Spleen (tissue), 11 donors: ENCODE measurements around the gene ZNF181. TPM values are rescaled to one million over a fixed set of nuclear protein-coding genes. Genes with fewer than 3 reads are reported as not detected.

Experiments used
- DNase-seq: peaks from one replicate; pipeline ENCODE4 v3.0.0-alpha.2; 2020
- H3K27ac ChIP-seq, 8 donors: fragments of 200-600 bp; sonication (generic) in 7 of 8; 1 replicate in 4 of 8; 2 replicates in 4 of 8; pipeline versions ENCODE4 v1.5.0 to v1.8.0; 2016 to 2021; ENCODE audit warnings: inconsistent platforms in 4 of 8, mild to moderate bottlenecking in 4 of 8, moderate library complexity in 1 of 8
- H3K27me3 ChIP-seq, 7 donors: fragments of 200-600 bp; sonication (generic) in 6 of 7; replicated peaks in 1 of 7; 1 replicate in 4 of 7; 2 replicates in 3 of 7; pipeline versions ENCODE4 v1.5.0 to v1.8.0; 2016 to 2021; ENCODE audit warnings: inconsistent platforms in 3 of 7, mild to moderate bottlenecking in 1 of 7
- H3K36me3 ChIP-seq, 6 donors: fragments of 200-600 bp; sonication (generic) in 5 of 6; 1 replicate in 4 of 6; 2 replicates in 2 of 6; pipeline versions ENCODE4 v1.5.0 to v1.8.0; 2016 to 2021; ENCODE audit warnings: inconsistent platforms in 2 of 6
- H3K4me1 ChIP-seq, 6 donors: fragments of 200-600 bp; sonication (generic) in 5 of 6; 1 replicate in 3 of 6; 2 replicates in 3 of 6; pipeline versions ENCODE4 v1.5.0 to v1.8.0; 2016 to 2021; ENCODE audit warnings: inconsistent platforms in 3 of 6
- H3K4me3 ChIP-seq, 8 donors: fragments of 200-600 bp; sonication (generic) in 7 of 8; 1 replicate in 4 of 8; 2 replicates in 4 of 8; pipeline versions ENCODE4 v1.5.0 to v1.8.0; 2016 to 2021; ENCODE audit warnings: inconsistent platforms in 4 of 8, mild to moderate bottlenecking in 4 of 8, moderate library complexity in 2 of 8
- H3K9me3 ChIP-seq, 8 donors: fragments of 200-600 bp; sonication (generic) in 7 of 8; 1 replicate in 4 of 8; 2 replicates in 4 of 8; pipeline versions ENCODE4 v1.5.0 to v1.8.0; 2016 to 2021; ENCODE audit warnings: inconsistent platforms in 4 of 8
- CTCF ChIP-seq, 11 experiments: fragments of 200-600 bp in 7 of 11; fragments of 450-650 bp in 4 of 11; sonication (generic) in 4 of 11; IDR thresholded peaks in 8 of 11; conservative IDR thresholded peaks in 3 of 11; 1 replicate in 7 of 11; 2 replicates in 4 of 11; pipeline versions ENCODE4 v1.4.0 to v1.8.0; 2016 to 2021; ENCODE audit warnings: antibody characterized with exemption in 11 of 11, inconsistent platforms in 4 of 11, mild to moderate bottlenecking in 1 of 11
- POLR2A ChIP-seq, 3 donors: fragments of 450-650 bp; IDR thresholded peaks; one replicate each; pipeline ENCODE4 v1.5.1; 2017; ENCODE audit warnings: antibody characterized with exemption in 3 of 3, mild to moderate bottlenecking in 1 of 3
- POLR2AphosphoS5 ChIP-seq, 3 donors: sonication (generic); formaldehyde crosslinking; IDR thresholded peaks; one replicate each; pipeline ENCODE4 v1.5.1; 2017; ENCODE audit warnings: antibody characterized with exemption in 3 of 3
- WGBS, 5 donors: extraction: QIAGEN DNeasy Blood & Tissue Kit in 3 of 5; methylation state at CpG; one replicate each; pipeline versions ENCODE4 v1.1.5 to v1.1.7; 2013 to 2018; 5-methylcytosine and 5-hydroxymethylcytosine counted together
- intact Hi-C: fragments of 100-400 bp; cut with DNase I; formaldehyde crosslinking; loops from one replicate; pipeline ENCODE4 v1.15.0; 2023; ENCODE audit warnings: low total_unique reads
- polyA plus RNA-seq, 3 donors: library from polyadenylated mRNA; stranded (reverse); fragments of 200-250 nt; gene quantifications; one replicate each; pipeline ENCODE4 v1.2.1, GENCODE V29; 2013
- total RNA-seq, 7 donors: library from RNA; depleted of rRNA in 3 of 7; stranded (reverse); fragments of >200 nt in 3 of 7; fragmentation: NEBNext Ultra II Directional in 4 of 7; extraction: Animal tissue kit (Norgen Biotek cat#: 25700) in 4 of 7; gene quantifications; one replicate each; pipeline versions ENCODE4 v1.1.0 to v1.2.1, GENCODE V29; 2016 to 2021
- donor health status: healthy with polysubstance abuse.
- donor health status: DM: no; HTN: no; CAD: no; lungs with moderate emphysema.
- donor health status: DM: no; HTN: no; CAD: no.
- donor health status: Bipolar disorder and iron deficiency.
- donor health status: healthy.
- donor health status: DM: no; HTN: no; CAD: no.
- donor health status: DM: yes; HTN: yes; CAD: no.

The ZNF181 gene
- total and polyA plus RNA-seq, 10 donors: 6.8 to 36.5 (median 12.7) TPM

GRCh38 chr19:34767951-34768350 is 33.9 kb downstream of the ZNF181 start:
- Histone ChIP-seq H3K9me3 (peaks cover 0 to 62% (median 30%) of the 10 kb centered on the region in 8 donors), H3K27ac (no peak overlapping the region), H3K27me3 (no peaks in the 10 kb centered on the region), H3K36me3 (peaks cover 0 to 79% (median 52%) of the 10 kb centered on the region in 6 donors), H3K4me3 (no peak overlapping the region), H3K4me1 (peaks cover 0 to 16% (median 13%) of the 10 kb centered on the region in 6 donors)
- no peak for DNase-seq
- 84 to 100% (median 97%) methylated on average over 3 of the region's 3 CpGs for WGBS, 5 donors
- TF ChIP-seq POLR2AphosphoS5 (IDR thresholded peaks at IDR 0.05) (no peak), CTCF (IDR thresholded peaks at IDR 0.05 in 8 of 11, conservative IDR thresholded peaks at IDR 0.05 in 3 of 11) (no peak), POLR2A (IDR thresholded peaks at IDR 0.05) (no peak)
- intact Hi-C loops: no loop called here

- intact Hi-C loops: no loop called here
- Histone ChIP-seq H3K4me1 (peaks cover 0 to 21% (median 14%) of the 10 kb centered on the region in 6 donors), H3K4me3 (peak within 1 kb of the TSS; percentile 76 to 89 (median 85)), H3K27me3 (peaks cover 0 to 6% (median 0%) of the 10 kb centered on the region in 7 donors), H3K9me3 (peaks cover 0 to 35% (median 0%) of the 10 kb centered on the region in 8 donors), H3K36me3 (peaks cover 0 to 30% (median 8%) of the 10 kb centered on the region in 6 donors), H3K27ac (peak within 1 kb of the TSS; percentile 69 to 88 (median 86))
- DNase-seq: peak; percentile 96
- peak in 1 of 3 donors; percentile 51 for TF ChIP-seq POLR2A (IDR thresholded peaks at IDR 0.05)
- TF ChIP-seq CTCF (IDR thresholded peaks at IDR 0.05 in 8 of 11, conservative IDR thresholded peaks at IDR 0.05 in 3 of 11): no peak
- TF ChIP-seq POLR2AphosphoS5 (IDR thresholded peaks at IDR 0.05): peak; percentile 94 to 95 (median 95)
- WGBS, 5 donors: 3 to 5% (median 3%) methylated on average over 51 to 69 of the region's 69 CpGs
These were observed 38.9 kb downstream of the ZNF181 start, which contains the start of gene ZNF599 for GRCh38 chr19:34772697-34773554. Gene ZNF599, minus strand, starts transcription at chr19:34773215. Its CDS starts 374 bp downstream, at chr19:34772841.

GRCh38 chr19:34773555-34773864 is 39.5 kb downstream of the ZNF181 start:
- peaks cover 0 to 6% (median 0%) of the 10 kb centered on the region in 7 donors for H3K27me3 ChIP-seq
- WGBS, 5 donors: 79 to 84% (median 82%) methylated on average over 2 of the region's 2 CpGs
- DNase-seq: no peak
- H3K27ac ChIP-seq: peak overlapping the region in 4 of 8 donors; percentile 69 to 88 (median 86)
- peaks cover 0 to 21% (median 14%) of the 10 kb centered on the region in 6 donors for H3K4me1 ChIP-seq
- peaks cover 0 to 24% (median 4%) of the 10 kb centered on the region in 6 donors for H3K36me3 ChIP-seq
- intact Hi-C loops: no loop called here
- TF ChIP-seq CTCF (IDR thresholded peaks at IDR 0.05 in 8 of 11, conservative IDR thresholded peaks at IDR 0.05 in 3 of 11) (no peak), POLR2A (IDR thresholded peaks at IDR 0.05) (no peak), POLR2AphosphoS5 (IDR thresholded peaks at IDR 0.05) (no peak)
- H3K9me3 ChIP-seq: peaks cover 0 to 37% (median 2%) of the 10 kb centered on the region in 8 donors
- H3K4me3 ChIP-seq: peak overlapping the region; percentile 76 to 89 (median 85)

- Histone ChIP-seq H3K27ac (no peak overlapping the region), H3K36me3 (peaks cover 0 to 10% (median 0%) of the 10 kb centered on the region in 6 donors), H3K27me3 (peaks cover 0 to 6% (median 0%) of the 10 kb centered on the region in 7 donors), H3K4me1 (peaks cover 0 to 21% (median 14%) of the 10 kb centered on the region in 6 donors), H3K9me3 (peaks cover 0 to 42% (median 7%) of the 10 kb centered on the region in 8 donors), H3K4me3 (no peak overlapping the region)
- no peak for TF ChIP-seq CTCF (IDR thresholded peaks at IDR 0.05 in 8 of 11, conservative IDR thresholded peaks at IDR 0.05 in 3 of 11)
- no peak for TF ChIP-seq POLR2A (IDR thresholded peaks at IDR 0.05)
- WGBS, 5 donors: 69 to 86% (median 77%) methylated on average over 2 of the region's 2 CpGs
- intact Hi-C loops: no loop called here
- DNase-seq: no peak
These were observed 40.8 kb downstream of the ZNF181 start for GRCh38 chr19:34774857-34775256.
